Measurements from ENCODE around the gene LSP1. TPM values are rescaled to one million over a fixed set of nuclear protein-coding genes. Genes with fewer than 3 reads are reported as not detected.

LSP1 gene
- total and polyA plus RNA-seq, 2 donors from 2014 or later: 8.4 to 26.1 TPM

GRCh38 chr11:1906181-1906580 is 53.3 kb downstream of the LSP1 start:
- Histone ChIP-seq H3K27ac (ENCODE audit: low read depth in 2 of 2, low read length in 2 of 2) (peak overlapping the region in 1 of 2 donors; percentile 23), H3K36me3 (ENCODE audit: control insufficient read depth in 2 of 3, insufficient read depth in 3 of 3, low read length in 3 of 3) (no peaks in the 10 kb centered on the region), H3K27me3 (ENCODE audit: control insufficient read depth, insufficient read depth, low read length) (no peaks in the 10 kb centered on the region), H3K9ac (ENCODE audit: low read length in 3 of 3) (no peak overlapping the region), H3K4me3 (ENCODE audit: low read length in 3 of 3) (no peak overlapping the region), H3K9me3 (ENCODE audit: control insufficient read depth in 2 of 3, insufficient read depth in 1 of 3, low read length in 3 of 3) (no peaks in the 10 kb centered on the region), H3K4me1 (ENCODE audit: control insufficient read depth in 2 of 3, insufficient read depth in 2 of 3, low read depth in 1 of 3, low read length in 3 of 3) (no peaks in the 10 kb centered on the region)
- DNase-seq: peak in 2 of 5 donors; percentile 54 to 75
- TF ChIP-seq CTCF (IDR thresholded peaks at IDR 0.05; ENCODE audit: borderline replicate concordance, extremely low read depth, insufficient read depth): no peak
- FAIRE-seq: no peak
- intact Hi-C loops (cut with DNase I): no loop called here

- intact Hi-C loops (cut with DNase I): no loop called here
- H3K9ac ChIP-seq (ENCODE audit: low read length in 3 of 3): no peak overlapping the region
Measured at GRCh38 chr11:1906611-1907423, 53.9 kb downstream of the LSP1 start.

GRCh38 chr11:1908618-1909017 is 55.7 kb downstream of the LSP1 start:
- FAIRE-seq (no peak), DNase-seq (peak in 2 of 5 donors; percentile 63 to 88)
- no peak overlapping the region for H3K27ac ChIP-seq (ENCODE audit: low read depth in 2 of 2, low read length in 2 of 2)
- intact Hi-C loops (cut with DNase I): no loop called here
- no peaks in the 10 kb centered on the region for H3K36me3 ChIP-seq (ENCODE audit: control insufficient read depth in 2 of 3, insufficient read depth in 3 of 3, low read length in 3 of 3)
- no peak overlapping the region for H3K4me3 ChIP-seq (ENCODE audit: low read length in 3 of 3)
- H3K9ac ChIP-seq (ENCODE audit: low read length in 3 of 3): no peak overlapping the region
- no peak for TF ChIP-seq CTCF (IDR thresholded peaks at IDR 0.05; ENCODE audit: borderline replicate concordance, extremely low read depth, insufficient read depth)
- no peaks in the 10 kb centered on the region for H3K4me1 ChIP-seq (ENCODE audit: control insufficient read depth in 2 of 3, insufficient read depth in 2 of 3, low read depth in 1 of 3, low read length in 3 of 3)
- no peaks in the 10 kb centered on the region for H3K9me3 ChIP-seq (ENCODE audit: control insufficient read depth in 2 of 3, insufficient read depth in 1 of 3, low read length in 3 of 3)
- no peaks in the 10 kb centered on the region for H3K27me3 ChIP-seq (ENCODE audit: control insufficient read depth, insufficient read depth, low read length)

More at GRCh38 chr11:1906611-1907423, 53.9 kb downstream of the LSP1 start:
- H3K27me3 ChIP-seq (ENCODE audit: control insufficient read depth, insufficient read depth, low read length): no peaks in the 10 kb centered on the region
- no peaks in the 10 kb centered on the region for H3K9me3 ChIP-seq (ENCODE audit: control insufficient read depth in 2 of 3, insufficient read depth in 1 of 3, low read length in 3 of 3)
- H3K4me1 ChIP-seq (ENCODE audit: control insufficient read depth in 2 of 3, insufficient read depth in 2 of 3, low read depth in 1 of 3, low read length in 3 of 3): no peaks in the 10 kb centered on the region
- TF ChIP-seq CTCF (IDR thresholded peaks at IDR 0.05; ENCODE audit: borderline replicate concordance, extremely low read depth, insufficient read depth): no peak
- H3K27ac ChIP-seq (ENCODE audit: low read depth in 2 of 2, low read length in 2 of 2): peak overlapping the region in 1 of 2 donors; percentile 5
- H3K4me3 ChIP-seq (ENCODE audit: low read length in 3 of 3): no peak overlapping the region
- DNase-seq (no peak), FAIRE-seq (no peak)
- no peaks in the 10 kb centered on the region for H3K36me3 ChIP-seq (ENCODE audit: control insufficient read depth in 2 of 3, insufficient read depth in 3 of 3, low read length in 3 of 3)
